Neural cell (in vitro differentiated cells): ENCODE results near the gene ANP32E.

Source experiments
- TF ChIP-seq, protein P1 (sequence below): fragments of 450-650 bp; IDR thresholded peaks from 2 replicates; pipeline ENCODE4 v1.5.1; 2014; ENCODE audit warnings: antibody characterized with exemption, mild to moderate bottlenecking, moderate library complexity; ENCODE audit not compliant: poor library complexity, severe bottlenecking
- TF ChIP-seq, protein P2 (sequence below): IDR thresholded peaks from 2 replicates; pipeline ENCODE4 v1.6.1; 2012; ENCODE audit warnings: borderline replicate concordance

DNA sequence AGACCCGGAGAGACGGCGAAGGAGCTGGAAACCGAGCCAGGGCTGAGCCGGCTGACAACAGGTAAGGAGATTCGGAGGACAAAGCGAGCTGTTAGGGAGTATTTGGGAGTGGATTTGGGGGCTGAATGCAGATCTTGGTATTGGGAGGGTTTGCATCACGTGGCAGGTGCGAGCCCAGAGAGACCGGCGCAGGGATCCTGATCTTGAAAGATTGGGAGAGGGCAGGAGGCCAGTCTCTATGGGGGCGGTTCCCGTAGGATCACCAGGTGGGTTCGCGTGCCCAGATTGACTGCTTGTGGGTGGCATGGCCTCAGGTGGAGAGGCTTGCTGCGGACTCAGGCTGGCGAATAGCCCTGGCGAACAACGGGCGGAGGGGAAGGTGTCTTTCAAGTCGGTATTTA lies 46.6 kb upstream of the ANP32E start:
- TF ChIP-seq, protein P1, sequence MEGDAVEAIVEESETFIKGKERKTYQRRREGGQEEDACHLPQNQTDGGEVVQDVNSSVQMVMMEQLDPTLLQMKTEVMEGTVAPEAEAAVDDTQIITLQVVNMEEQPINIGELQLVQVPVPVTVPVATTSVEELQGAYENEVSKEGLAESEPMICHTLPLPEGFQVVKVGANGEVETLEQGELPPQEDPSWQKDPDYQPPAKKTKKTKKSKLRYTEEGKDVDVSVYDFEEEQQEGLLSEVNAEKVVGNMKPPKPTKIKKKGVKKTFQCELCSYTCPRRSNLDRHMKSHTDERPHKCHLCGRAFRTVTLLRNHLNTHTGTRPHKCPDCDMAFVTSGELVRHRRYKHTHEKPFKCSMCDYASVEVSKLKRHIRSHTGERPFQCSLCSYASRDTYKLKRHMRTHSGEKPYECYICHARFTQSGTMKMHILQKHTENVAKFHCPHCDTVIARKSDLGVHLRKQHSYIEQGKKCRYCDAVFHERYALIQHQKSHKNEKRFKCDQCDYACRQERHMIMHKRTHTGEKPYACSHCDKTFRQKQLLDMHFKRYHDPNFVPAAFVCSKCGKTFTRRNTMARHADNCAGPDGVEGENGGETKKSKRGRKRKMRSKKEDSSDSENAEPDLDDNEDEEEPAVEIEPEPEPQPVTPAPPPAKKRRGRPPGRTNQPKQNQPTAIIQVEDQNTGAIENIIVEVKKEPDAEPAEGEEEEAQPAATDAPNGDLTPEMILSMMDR, result no peak
- TF ChIP-seq, protein P2, sequence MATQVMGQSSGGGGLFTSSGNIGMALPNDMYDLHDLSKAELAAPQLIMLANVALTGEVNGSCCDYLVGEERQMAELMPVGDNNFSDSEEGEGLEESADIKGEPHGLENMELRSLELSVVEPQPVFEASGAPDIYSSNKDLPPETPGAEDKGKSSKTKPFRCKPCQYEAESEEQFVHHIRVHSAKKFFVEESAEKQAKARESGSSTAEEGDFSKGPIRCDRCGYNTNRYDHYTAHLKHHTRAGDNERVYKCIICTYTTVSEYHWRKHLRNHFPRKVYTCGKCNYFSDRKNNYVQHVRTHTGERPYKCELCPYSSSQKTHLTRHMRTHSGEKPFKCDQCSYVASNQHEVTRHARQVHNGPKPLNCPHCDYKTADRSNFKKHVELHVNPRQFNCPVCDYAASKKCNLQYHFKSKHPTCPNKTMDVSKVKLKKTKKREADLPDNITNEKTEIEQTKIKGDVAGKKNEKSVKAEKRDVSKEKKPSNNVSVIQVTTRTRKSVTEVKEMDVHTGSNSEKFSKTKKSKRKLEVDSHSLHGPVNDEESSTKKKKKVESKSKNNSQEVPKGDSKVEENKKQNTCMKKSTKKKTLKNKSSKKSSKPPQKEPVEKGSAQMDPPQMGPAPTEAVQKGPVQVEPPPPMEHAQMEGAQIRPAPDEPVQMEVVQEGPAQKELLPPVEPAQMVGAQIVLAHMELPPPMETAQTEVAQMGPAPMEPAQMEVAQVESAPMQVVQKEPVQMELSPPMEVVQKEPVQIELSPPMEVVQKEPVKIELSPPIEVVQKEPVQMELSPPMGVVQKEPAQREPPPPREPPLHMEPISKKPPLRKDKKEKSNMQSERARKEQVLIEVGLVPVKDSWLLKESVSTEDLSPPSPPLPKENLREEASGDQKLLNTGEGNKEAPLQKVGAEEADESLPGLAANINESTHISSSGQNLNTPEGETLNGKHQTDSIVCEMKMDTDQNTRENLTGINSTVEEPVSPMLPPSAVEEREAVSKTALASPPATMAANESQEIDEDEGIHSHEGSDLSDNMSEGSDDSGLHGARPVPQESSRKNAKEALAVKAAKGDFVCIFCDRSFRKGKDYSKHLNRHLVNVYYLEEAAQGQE, result peak; percentile 55
